HUES64 (cell line): ENCODE data around the gene MYH6.

ENCODE experiments used
- H3K27ac ChIP-seq: 2 replicates; pipeline ENCODE4 v1.7.0; 2013; ENCODE audit warnings: low read depth, low read length, inconsistent platforms
- H3K27me3 ChIP-seq: 2 replicates; pipeline ENCODE4 v1.6.1; 2013; ENCODE audit warnings: mild to moderate bottlenecking, low read length; ENCODE audit not compliant: insufficient read depth
- H3K36me3 ChIP-seq: 2 replicates; pipeline ENCODE4 v1.6.1; 2013; ENCODE audit warnings: mild to moderate bottlenecking, low read length; ENCODE audit not compliant: insufficient read depth
- H3K4me1 ChIP-seq: 2 replicates; pipeline ENCODE4 v1.6.1; 2013; ENCODE audit warnings: mild to moderate bottlenecking, low read length, moderate library complexity; ENCODE audit not compliant: insufficient read depth
- H3K4me3 ChIP-seq: 2 replicates; pipeline ENCODE4 v1.5.1; 2013; ENCODE audit warnings: mild to moderate bottlenecking, low read length, moderate library complexity
- H3K9ac ChIP-seq: 2 replicates; pipeline ENCODE4 v1.6.1; 2013; ENCODE audit warnings: mild to moderate bottlenecking, low read depth, low read length
- H3K9me3 ChIP-seq: 2 replicates; pipeline ENCODE4 v1.6.1; 2013; ENCODE audit warnings: low read depth, low read length; ENCODE audit not compliant: insufficient read depth
- WGBS: fragments of 150-250, 120-280 bp; methylation state at CpG from one replicate; pipeline ENCODE4 v1.1.7; 2013; ENCODE audit warnings: missing lambda C conversion rate; 5-methylcytosine and 5-hydroxymethylcytosine counted together

The MYH6 gene

DNA sequence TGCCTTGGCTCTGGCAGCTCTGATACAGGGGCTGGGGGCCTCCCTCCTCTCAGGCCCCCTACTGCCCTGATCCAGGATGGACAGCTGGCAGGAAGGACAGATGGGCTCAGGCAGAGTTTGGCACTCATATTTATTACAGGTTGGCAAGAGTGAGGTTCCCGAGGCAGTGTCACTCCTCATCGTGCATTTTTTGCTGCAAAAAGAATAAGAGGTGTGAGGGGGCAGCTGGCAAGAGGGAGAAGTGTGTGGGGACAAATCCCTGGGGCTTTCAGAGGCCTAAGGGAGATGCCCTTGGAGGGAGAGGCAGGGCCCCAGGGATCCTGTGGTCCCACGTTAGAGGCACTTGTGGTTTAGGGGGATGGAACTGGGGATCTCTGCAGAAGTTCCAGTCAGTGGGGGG is 26.2 kb downstream of the MYH6 start:
- Histone ChIP-seq H3K27ac (no peak overlapping the region), H3K36me3 (no peaks in the 10 kb centered on the region), H3K27me3 (peaks cover 26% of the 10 kb centered on the region), H3K4me1 (no peaks in the 10 kb centered on the region), H3K9me3 (no peaks in the 10 kb centered on the region), H3K9ac (no peak overlapping the region), H3K4me3 (no peak overlapping the region)
- WGBS, result 75% methylated on average over 3 of the region's 3 CpGs

DNA sequence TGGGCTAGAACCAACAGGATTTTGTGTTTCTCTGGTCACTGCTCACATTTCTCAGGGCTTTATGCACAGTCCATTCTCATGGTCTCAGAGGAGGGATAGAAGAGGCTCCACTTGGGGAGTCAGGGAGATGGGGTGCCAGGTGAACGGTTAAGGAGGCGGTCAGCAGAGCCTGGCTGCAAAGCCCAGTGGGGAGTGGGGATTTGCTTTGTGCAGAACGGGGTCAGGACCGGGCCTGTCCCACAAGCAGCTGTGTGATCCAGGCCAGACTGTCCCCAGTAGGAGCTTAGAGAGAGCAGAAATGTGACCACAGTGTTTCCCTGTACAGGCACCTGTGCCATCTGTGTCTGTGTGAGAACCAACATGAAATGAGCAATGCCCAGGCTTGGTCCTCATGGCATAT is 27.1 kb downstream of the MYH6 start:
- peaks cover 26% of the 10 kb centered on the region for H3K27me3 ChIP-seq
- WGBS, result 84% methylated on average over 4 of the region's 4 CpGs
- H3K9me3 ChIP-seq, result no peaks in the 10 kb centered on the region
- H3K27ac ChIP-seq, result no peak overlapping the region
- H3K9ac ChIP-seq, result no peak overlapping the region
- no peaks in the 10 kb centered on the region for H3K36me3 ChIP-seq
- no peaks in the 10 kb centered on the region for H3K4me1 ChIP-seq
- no peak overlapping the region for H3K4me3 ChIP-seq

DNA sequence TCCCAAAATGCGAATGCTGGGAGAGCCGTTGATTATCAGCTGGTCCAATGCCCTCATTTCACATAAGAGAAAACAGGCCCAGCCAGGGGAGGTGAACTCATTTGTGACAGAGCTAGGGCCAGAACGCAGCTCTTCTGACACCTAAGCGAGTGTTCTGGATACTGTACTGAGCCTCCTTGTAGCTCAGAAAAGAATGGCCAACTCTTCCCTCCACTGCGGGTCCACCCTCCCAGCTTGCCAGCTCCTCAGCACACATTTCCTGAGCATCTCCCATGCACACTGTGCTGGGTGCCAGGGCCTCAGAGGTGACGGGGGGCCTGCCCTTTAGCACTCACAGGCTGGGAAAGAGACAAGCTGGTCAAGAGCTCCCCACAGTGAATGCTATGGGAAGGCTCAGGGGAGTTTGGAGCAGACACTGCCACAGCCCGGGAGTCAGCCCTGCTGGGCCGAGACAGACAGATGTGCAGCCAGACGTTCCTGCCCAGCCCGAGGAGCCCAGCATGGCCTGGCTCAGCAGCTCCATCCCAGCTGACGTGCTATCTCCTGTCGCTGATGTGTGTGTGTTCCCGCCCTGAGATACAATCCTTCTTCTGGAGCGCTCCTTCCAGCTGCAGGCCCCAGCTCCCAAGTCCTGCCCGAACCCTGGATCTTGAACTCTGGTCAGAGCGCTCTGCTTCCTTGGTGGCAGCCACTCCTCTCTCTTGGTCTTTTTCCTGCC is 27.7 kb downstream of the MYH6 start:
- Histone ChIP-seq H3K27ac (no peak overlapping the region), H3K9me3 (no peaks in the 10 kb centered on the region), H3K36me3 (no peaks in the 10 kb centered on the region), H3K4me1 (no peaks in the 10 kb centered on the region), H3K9ac (no peak overlapping the region), H3K27me3 (peaks cover 26% of the 10 kb centered on the region), H3K4me3 (no peak overlapping the region)
- WGBS, result 84% methylated on average over 16 of the region's 16 CpGs

DNA sequence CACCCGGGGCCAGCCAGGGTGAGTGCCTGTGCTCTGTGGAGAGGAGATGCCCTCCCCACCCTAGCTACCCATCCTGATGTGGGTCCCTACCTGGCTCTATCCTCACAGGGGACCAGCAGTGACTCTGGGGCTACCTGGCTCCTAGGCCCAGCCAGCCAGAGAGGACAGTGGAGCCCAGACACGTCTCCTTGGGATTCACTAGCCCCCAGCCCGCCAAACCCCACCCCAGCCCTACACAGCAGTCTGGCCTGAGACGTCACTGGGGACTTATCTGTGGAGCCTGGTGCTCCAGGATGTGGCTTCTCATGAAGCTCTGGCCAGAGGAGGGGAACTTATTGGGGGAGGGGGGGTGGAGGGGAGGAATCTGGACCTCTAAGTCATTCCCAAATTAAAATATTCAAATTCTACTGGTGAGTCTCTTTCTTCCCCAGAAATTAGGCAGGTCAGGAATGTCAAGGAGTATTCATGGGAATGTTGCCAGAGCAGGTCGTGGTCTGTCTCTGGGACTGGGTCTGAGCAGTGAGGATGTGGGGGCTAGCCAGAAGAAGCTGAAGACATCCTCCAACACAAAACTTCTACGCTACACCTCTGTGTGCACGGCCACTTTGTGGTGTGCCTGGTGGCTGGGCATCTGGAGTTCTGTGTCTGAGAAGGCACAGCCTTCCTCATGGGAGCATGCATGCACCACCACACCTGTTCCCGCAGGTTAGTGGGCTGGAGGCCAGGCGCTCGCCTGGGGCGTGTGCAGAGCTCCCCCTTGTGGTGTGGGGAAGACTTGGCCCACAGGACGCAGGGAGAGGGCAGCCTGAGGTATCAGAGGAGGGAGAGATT is 28.5 kb downstream of the MYH6 start:
- Histone ChIP-seq H3K9me3 (no peaks in the 10 kb centered on the region), H3K36me3 (no peaks in the 10 kb centered on the region), H3K4me1 (no peaks in the 10 kb centered on the region), H3K4me3 (no peak overlapping the region), H3K27ac (no peak overlapping the region), H3K9ac (no peak overlapping the region), H3K27me3 (peaks cover 26% of the 10 kb centered on the region)
- 51% methylated on average over 12 of the region's 12 CpGs for WGBS

DNA sequence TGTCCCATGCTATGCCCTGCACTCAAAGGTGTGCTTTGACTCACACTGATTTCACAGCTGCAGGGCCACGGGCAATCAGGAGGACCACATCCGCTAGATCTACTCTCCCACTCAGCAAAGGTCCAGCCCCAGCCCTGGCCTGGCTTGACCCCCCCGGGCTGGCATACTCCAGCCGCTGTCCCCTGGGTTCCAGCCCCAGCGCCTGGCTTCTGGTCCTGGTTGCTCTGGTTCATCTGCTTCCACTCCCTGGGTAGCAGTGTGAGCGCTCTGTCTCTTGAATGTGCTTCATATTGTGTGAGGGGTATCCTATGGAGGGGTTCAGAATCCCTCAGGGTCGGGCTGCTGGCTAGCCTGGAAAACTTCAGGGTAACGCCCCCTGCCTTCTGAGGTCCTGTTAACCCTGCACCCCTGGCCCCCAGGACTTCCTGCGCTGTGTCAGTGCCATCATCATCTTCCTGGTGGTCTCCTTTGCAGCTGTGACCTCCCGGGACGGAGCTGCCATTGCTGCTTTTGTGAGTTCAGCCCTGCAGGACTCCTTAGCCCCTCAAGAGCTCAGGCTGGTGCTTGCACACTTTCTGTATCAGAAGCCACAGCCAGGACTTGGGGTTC is 29.4 kb downstream of the MYH6 start:
- Histone ChIP-seq H3K27me3 (peaks cover 26% of the 10 kb centered on the region), H3K36me3 (no peaks in the 10 kb centered on the region), H3K27ac (no peak overlapping the region), H3K9ac (no peak overlapping the region), H3K4me1 (no peaks in the 10 kb centered on the region), H3K4me3 (no peak overlapping the region), H3K9me3 (no peaks in the 10 kb centered on the region)
- 84% methylated on average over 11 of the region's 11 CpGs for WGBS

DNA sequence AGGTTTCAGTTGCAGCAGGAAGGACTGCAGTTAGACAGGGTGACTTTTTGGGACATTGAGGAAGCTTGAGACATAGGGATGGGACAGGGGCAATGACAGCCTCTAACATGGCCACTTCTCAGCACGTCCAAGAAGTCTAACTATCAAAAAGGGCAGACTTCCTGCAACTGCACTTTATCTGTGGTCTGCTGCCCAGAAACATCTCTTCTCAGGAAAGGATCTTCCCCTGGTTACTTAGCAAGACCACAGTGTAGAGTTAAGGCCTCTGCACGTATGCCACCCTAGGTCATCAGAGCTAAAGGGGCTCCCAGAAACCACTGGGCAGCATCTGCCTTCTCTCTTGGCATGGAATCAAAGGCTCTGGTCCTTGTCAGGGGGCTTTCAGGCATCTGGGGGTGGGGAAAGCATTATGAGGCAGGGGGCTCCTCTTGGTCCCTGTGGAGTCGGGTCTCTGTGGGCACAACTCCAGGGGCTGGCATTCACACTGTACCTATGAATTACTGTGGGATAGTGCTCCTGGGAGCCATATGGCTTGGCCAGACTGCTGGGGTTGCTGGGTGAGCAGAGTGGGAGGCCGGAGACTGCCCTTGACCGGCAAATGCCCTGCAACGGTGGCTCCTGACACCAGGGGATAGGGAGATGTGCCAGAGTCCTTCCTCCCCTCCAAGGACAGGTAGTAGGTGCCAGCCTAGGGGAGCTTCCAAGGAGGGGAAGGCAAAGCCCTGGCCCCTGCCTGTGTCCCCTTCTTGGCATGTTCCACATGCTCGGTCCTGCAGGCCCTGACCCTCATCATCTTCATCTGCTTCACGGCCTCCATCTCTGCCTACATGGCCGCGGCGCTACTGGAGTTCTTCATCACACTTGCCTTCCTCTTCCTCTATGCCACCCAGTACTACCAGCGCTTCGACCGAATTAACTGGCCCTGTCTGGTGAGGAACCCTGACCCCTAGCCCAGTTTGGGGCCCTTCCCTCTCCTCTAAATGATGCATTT is 30.2 kb downstream of the MYH6 start:
- H3K9ac ChIP-seq, result no peak overlapping the region
- peaks cover 26% of the 10 kb centered on the region for H3K27me3 ChIP-seq
- H3K4me3 ChIP-seq, result no peak overlapping the region
- H3K36me3 ChIP-seq, result no peaks in the 10 kb centered on the region
- no peak overlapping the region for H3K27ac ChIP-seq
- no peaks in the 10 kb centered on the region for H3K4me1 ChIP-seq
- H3K9me3 ChIP-seq, result no peaks in the 10 kb centered on the region
- 90% methylated on average over 14 of the region's 14 CpGs for WGBS

DNA sequence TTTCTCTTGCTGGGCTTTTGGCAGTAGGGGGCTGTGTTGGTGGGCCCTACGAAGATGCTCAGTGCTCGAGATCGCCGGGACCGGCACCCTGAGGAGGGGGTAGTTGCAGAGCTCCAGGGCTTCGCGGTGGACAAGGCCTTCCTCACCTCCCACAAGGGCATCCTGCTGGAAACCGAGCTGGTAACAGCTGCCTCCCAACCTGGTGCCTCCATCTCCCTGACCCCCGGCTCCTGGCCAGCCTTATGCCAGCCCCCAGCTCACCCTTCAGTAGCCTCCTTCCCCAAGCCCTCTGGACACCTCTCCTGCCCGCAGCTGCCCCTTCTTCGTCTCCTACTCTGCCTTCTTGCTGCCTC is 30.9 kb downstream of the MYH6 start:
- whole genome bisulfite sequencing, result 77% methylated on average over 11 of the region's 11 CpGs
- Histone ChIP-seq H3K27ac (no peak overlapping the region), H3K9ac (no peak overlapping the region), H3K9me3 (no peaks in the 10 kb centered on the region), H3K36me3 (no peaks in the 10 kb centered on the region), H3K4me3 (no peak overlapping the region), H3K27me3 (peaks cover 24% of the 10 kb centered on the region), H3K4me1 (no peaks in the 10 kb centered on the region)

DNA sequence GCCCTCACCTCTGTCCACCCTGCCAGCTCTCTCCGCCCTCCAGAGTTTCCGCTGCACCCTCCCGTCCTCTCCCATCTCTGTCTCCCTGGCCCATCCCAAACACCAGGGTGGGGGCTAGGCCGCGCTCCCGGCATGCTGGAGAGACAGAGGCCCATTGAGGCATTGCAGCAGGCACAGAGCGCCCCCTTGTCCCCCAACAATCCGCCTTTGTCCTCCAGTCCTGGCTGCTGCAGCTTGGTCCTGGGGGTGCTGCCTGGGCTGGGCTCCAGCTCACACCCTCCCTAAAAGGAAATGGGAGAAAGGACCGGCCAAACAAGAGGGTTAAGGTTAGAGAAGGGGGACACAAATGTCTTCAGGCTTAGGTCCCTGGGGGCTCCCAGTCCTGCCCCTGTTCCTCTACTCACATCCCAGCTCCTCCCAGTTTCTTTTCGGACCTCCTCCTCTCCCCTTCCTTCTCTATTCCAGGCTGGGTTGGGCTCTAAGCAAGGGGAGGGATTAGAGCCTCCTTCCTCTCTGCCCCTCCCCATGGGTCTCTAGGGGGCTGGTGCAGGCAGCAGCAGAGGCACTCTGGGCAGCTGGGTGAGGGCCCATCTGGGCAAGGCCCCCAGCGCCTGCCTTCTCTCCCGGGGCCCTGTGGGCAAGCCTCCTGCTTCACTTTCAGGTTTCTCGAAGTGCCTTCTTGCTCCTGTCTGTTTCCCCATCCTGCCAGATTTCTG is 31.4 kb downstream of the MYH6 start, which contains the start of gene CMTM5:
TSS of gene CMTM5 (plus strand) at position 565 of the 716 bp plus-strand sequence. CDS start 206 bp downstream, outside the sequence.
- WGBS, result 70% methylated on average over 12 of the region's 13 CpGs
- no peak within 1 kb of the TSS for H3K9ac ChIP-seq

DNA sequence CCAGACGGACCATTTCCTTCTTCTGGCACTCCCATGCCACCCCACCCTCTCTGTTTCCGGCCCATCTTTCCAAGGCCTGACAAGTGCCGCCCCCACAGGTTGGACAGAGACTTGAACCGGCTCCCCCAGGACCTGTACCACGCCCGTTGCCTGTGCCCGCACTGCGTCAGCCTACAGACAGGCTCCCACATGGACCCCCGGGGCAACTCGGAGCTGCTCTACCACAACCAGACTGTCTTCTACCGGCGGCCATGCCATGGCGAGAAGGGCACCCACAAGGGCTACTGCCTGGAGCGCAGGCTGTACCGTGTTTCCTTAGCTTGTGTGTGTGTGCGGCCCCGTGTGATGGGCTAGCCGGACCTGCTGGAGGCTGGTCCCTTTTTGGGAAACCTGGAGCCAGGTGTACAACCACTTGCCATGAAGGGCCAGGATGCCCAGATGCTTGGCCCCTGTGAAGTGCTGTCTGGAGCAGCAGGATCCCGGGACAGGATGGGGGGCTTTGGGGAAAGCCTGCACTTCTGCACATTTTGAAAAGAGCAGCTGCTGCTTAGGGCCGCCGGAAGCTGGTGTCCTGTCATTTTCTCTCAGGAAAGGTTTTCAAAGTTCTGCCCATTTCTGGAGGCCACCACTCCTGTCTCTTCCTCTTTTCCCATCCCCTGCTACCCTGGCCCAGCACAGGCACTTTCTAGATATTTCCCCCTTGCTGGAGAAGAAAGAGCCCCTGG is 32.4 kb downstream of the MYH6 start:
- no peaks in the 10 kb centered on the region for H3K36me3 ChIP-seq
- no peaks in the 10 kb centered on the region for H3K9me3 ChIP-seq
- no peak overlapping the region for H3K9ac ChIP-seq
- H3K4me3 ChIP-seq, result no peak overlapping the region
- 90% methylated on average over 21 of the region's 21 CpGs for WGBS
- peaks cover 22% of the 10 kb centered on the region for H3K27me3 ChIP-seq
- no peak overlapping the region for H3K27ac ChIP-seq
- no peaks in the 10 kb centered on the region for H3K4me1 ChIP-seq

More for the DNA sequence above, 31.4 kb downstream of the MYH6 start, which contains the start of gene CMTM5:
- Histone ChIP-seq H3K4me3 (peak within 1 kb of the TSS; percentile 23), H3K27me3 (peaks cover 22% of the 10 kb centered on the region), H3K9me3 (no peaks in the 10 kb centered on the region), H3K27ac (no peak within 1 kb of the TSS), H3K36me3 (no peaks in the 10 kb centered on the region), H3K4me1 (no peaks in the 10 kb centered on the region)

DNA sequence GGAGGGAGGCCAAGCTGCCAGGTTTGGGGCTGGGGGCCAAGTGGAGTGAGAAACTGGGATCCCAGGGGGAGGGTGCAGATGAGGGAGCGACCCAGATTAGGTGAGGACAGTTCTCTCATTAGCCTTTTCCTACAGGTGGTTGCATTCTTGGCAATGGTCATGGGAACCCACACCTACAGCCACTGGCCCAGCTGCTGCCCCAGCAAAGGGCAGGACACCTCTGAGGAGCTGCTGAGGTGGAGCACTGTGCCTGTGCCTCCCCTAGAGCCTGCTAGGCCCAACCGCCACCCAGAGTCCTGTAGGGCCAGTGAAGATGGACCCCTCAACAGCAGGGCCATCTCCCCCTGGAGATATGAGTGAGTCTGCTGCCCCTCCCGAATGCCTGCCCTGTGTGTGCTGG is 35.0 kb downstream of the MYH6 start:
- Histone ChIP-seq H3K4me1 (no peaks in the 10 kb centered on the region), H3K27me3 (peaks cover 17% of the 10 kb centered on the region), H3K27ac (no peak overlapping the region), H3K4me3 (no peak overlapping the region), H3K9me3 (no peaks in the 10 kb centered on the region), H3K36me3 (no peaks in the 10 kb centered on the region), H3K9ac (no peak overlapping the region)
- 84% methylated on average over 3 of the region's 3 CpGs for WGBS
